GM19452 (cell line): Measurements from ENCODE around the gene TEX53.
A peak's percentile ranks its signal among the peaks of the same experiment; 100 is the strongest.

Experiments used
- ATAC-seq: cut with Tn5 transposase; IDR thresholded peaks from one replicate; pipeline ENCODE4 v1.9.1; 2021; ENCODE audit not compliant: unreplicated experiment

TEX53 gene

GRCh38 chr9:114680259-114681001 is 22.8 kb upstream of the TEX53 start:
- ATAC-seq, result no peak

GRCh38 chr9:114678795-114679194 is 21.2 kb upstream of the TEX53 start:
- ATAC-seq, result no peak

DNA sequence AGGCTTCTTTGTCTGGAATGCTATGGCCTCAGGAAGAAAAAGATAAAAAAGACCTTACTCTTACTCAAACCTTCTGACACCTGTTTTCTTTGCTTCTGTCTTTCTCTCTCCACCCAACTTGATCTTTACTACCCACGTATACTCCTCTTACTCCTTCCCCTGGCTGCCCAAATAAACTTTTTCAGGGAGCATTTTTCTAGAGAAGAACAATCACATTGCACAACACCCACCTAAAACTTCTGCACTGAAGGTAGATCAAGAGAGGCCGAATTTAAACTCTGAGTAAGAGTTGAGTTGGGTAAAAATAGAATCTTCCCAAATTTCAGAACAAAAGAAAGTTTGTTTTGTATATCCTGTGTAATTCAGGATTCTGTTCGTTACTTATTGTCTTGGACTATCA is 20.5 kb upstream of the TEX53 start:
- ATAC-seq, result no peak

GRCh38 chr9:114677418-114677817 is 19.8 kb upstream of the TEX53 start:
- ATAC-seq, result no peak

DNA sequence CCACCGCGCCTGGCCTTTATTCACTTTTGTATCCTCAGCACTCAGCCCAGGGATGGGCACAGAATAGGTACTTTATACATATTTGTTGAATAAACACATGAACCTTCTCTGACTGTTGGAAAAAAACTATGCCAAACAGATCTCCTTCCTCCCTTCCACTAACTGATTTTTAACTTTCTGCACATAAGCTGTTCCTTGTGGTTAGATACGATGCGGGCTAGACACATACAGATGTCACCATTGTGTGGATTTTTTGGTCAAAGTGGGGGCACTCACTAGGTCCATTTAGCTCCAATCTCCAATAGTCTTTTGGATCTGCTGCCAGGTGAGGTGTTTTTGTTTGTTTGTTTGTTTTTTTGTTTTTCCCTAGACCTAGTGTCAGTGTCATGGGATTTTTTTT is 19.3 kb upstream of the TEX53 start:
- ATAC-seq, result no peak

GRCh38 chr9:114674798-114675540 is 17.4 kb upstream of the TEX53 start:
- ATAC-seq, result no peak

GRCh38 chr9:114674076-114674797 is 16.6 kb upstream of the TEX53 start:
- no peak for ATAC-seq

GRCh38 chr9:114671605-114672004 is 14.0 kb upstream of the TEX53 start:
- ATAC-seq, result no peak

DNA sequence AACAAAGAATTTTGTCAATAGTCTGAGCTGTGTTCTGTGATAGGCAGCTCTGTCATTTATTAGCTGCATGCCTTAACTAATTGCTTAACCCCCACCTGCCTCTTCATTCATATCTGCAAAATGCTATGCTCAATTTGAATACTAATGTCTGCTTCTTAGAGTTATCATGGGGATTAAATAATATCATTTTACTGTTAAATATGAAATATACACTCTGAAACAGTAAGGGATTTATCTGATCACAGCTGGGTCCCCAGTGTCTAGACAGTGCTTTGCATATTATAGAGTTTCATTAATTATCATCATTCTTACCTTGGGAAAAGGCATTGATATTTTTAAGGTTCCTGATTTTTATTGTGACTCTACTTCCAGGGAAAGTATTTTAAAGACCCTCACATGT is 12.4 kb upstream of the TEX53 start:
- ATAC-seq, result no peak

- no peak for ATAC-seq
Observed at GRCh38 chr9:114668146-114668545, 10.5 kb upstream of the TEX53 start.

DNA sequence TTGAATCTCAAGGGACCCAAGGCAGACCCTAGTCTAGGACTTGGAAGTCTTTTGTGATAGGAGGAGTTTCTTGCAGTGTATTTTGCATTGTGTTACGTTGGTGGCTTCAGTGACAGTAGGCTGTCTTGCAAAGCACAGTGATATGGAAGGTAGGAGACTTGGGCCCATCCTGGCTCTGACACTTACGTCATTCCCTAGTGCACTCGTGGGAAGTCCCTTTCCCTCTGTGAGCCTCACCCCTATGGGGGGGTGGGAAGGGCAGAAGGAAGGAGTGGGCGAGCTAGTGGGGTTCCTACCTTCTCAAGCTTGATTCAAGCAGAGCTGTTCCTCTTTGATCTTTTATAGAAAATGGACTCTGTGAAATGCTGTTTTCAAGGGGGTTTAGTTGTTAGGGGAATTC is 9.2 kb upstream of the TEX53 start:
- no peak for ATAC-seq

- no peak for ATAC-seq
Observed at GRCh38 chr9:114666401-114666800, 8.8 kb upstream of the TEX53 start.

- ATAC-seq, result no peak
Observed at GRCh38 chr9:114664181-114664580, 6.6 kb upstream of the TEX53 start.

DNA sequence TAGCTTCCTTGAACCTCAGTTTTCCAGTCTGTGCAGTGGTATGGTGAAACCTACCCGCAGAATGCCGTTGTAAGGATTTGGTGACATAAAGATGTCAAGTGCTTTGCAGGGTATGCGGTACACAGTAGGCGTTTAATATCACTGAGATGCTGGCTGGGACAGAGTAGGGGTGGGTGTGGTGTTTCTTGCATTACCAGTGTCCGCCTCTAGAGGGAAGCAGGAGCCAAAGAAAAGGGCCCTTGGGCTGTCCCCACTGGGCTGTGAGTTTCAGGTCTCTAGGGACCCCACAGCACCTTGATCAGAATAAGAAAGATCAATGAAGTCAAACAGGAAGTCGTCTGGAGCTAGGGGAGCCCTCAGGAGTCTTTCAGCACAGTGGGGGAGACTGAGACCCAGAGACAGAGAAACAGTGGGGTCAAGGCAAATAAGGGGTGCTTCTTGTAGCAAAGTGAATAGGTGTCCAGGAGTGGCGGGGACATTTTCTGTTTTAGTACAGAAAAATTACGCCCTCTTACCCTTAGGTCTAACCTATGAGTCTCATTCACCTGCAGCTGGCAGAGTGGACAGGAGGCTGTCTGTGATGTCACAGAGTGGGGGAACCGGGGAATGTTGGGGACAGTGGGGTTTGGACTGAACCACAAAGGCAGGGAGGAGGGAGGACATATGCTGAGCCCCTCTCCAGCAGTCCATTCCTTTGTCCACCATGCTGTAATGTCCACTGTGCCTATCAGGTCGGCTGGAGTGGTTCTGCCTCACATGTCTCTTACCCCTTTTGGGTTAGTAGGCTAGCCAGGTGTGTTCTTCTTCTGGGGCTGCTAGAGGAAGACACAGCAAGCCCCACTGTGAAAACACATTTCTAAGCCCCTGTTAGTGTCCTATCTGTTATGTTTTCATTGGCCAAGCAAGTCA is 4.7 kb upstream of the TEX53 start:
- ATAC-seq, result no peak

DNA sequence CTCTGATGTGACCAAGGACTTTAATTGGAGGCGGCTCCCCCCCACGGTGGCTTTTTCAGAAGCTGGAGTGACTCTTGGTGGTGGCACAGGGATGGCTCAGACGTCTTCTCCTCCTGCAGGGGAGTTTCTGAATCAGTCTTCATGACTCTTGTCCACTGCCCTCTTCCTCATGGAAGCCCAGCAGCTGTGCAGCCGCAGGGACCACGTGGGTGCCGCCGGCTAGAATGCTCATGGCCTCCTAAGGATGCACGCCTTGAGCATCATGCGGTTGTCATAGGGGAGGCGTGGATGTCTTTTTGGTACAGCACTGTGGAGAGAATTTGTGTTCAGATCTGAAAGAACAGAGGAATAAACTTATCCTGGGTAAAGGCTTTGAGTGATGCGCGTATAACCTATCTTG is 1.3 kb downstream of the TEX53 start:
- ATAC-seq, result no peak

DNA sequence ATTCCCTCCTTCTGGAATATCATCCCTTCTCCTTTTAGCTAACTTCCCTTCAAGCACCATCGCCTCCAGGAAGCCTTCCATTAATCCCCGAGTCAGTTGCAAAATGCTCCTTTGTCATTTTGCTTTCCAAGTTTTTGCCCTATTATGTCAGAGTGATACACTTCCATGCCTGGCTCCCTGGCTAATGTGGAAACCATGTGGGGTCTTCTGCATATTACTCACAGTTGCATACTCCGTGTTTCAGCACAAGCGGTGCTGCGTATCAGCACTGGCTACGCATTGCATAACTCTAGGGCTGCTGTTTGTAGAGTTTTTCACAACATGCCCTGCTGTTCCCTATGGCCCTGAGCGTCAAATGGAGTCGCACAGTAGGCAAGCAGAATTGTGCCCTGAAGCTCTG is 1.9 kb downstream of the TEX53 start:
- ATAC-seq, result no peak

- peak; percentile 70 for ATAC-seq
Observed at GRCh38 chr9:114653556-114654159, 3.9 kb downstream of the TEX53 start.

DNA sequence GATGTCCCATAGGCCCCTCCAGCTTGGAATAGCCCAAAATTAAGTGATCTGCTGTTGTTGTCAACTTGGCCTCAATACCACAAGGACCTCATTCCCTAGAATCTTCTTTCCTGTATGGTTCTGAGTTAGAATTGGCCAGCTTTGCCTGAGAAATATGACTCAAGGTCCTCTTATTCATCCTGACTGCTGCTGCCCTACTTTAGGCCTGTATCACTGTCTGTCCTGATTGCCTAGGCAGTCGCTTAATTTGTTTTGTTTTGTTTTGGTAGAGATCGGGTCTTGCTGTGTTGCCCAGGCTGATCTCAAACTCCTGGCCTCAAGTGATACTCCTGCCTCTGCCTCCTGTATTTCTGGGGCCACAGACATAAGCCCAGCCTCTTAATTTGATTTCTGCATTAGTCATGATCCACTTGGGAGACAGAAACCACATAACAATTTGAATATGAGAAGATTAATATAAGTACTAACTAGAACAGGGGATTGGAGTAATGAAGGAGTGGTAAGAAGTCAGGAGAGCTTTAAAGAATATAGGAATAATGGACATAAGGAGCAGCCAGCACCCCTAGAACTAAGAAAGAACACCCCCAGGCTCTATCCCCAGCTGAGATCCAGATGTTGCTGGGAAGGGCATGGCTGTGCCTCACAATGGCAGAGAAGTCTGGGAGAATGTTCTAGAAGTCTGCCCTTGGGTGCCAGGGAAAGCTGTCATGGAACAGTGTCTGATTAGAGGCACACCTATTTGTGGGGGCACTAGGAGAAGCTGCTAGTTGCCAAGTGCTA is 4.6 kb downstream of the TEX53 start:
- ATAC-seq, result no peak

GRCh38 chr9:114643896-114644295 is 13.7 kb downstream of the TEX53 start:
- no peak for ATAC-seq

DNA sequence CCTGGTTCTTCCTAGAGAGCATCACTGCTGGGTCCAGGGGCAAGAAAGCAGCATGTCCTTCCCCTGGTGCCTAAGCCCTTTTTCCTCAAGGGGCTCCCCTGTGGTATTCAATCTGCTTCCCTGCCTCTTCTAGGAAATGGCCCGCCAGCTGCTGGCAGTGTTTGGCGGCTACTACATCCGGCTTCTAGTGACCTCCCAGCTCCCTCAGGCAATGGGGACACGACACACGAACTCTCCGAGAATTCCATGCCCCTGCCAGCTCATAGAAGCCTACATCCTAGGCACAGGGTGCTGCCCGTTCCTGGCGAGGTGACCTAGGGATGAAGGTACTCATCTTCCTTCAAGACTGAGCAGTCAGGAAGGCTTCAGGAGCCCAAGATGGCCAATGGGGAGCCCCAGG is 14.6 kb downstream of the TEX53 start:
- ATAC-seq, result no peak
